PC-3 (cell line): Measurements from ENCODE around the gene CDK16.

Experiments used
- EZH2phosphoT487 ChIP-seq: fragments of 300-600 bp; sonication (generic); IDR thresholded peaks from 2 replicates; pipeline ENCODE4 v1.6.1; 2018; ENCODE audit warnings: mild to moderate bottlenecking, antibody characterized with exemption, low read length, borderline replicate concordance
- TF ChIP-seq, protein P1 (sequence below): fragments of 300-600 bp; sonication (generic); conservative IDR thresholded peaks from 2 replicates; pipeline ENCODE4 v1.5.1; 2017; ENCODE audit warnings: antibody characterized with exemption, low read depth, mild to moderate bottlenecking, low read length

DNA sequence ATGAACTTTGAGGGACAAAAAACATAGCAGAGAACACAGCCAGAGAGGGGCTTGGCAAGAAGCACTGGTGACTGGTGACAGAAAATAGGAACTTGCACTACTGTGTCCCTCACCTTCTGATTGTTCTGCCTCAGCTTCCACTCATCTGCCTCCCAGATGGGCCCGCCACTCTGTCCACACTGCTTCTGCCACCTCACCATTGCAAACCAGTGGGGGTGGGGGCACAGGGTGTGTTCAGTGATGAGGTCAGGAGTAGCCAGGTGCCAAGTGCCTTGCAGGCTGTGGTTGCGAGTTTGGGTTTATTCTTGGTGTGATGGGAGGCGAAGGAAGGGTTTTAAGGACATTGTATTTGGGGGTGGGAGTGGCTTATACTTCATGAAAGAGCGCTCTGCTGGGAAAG, 34.0 kb upstream of the CDK16 start:
- TF ChIP-seq, protein P1, sequence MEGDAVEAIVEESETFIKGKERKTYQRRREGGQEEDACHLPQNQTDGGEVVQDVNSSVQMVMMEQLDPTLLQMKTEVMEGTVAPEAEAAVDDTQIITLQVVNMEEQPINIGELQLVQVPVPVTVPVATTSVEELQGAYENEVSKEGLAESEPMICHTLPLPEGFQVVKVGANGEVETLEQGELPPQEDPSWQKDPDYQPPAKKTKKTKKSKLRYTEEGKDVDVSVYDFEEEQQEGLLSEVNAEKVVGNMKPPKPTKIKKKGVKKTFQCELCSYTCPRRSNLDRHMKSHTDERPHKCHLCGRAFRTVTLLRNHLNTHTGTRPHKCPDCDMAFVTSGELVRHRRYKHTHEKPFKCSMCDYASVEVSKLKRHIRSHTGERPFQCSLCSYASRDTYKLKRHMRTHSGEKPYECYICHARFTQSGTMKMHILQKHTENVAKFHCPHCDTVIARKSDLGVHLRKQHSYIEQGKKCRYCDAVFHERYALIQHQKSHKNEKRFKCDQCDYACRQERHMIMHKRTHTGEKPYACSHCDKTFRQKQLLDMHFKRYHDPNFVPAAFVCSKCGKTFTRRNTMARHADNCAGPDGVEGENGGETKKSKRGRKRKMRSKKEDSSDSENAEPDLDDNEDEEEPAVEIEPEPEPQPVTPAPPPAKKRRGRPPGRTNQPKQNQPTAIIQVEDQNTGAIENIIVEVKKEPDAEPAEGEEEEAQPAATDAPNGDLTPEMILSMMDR = no peak
- TF ChIP-seq EZH2phosphoT487 = no peak
